Measurements from ENCODE around the gene ST6GAL2.

ST6GAL2 gene, protein sequence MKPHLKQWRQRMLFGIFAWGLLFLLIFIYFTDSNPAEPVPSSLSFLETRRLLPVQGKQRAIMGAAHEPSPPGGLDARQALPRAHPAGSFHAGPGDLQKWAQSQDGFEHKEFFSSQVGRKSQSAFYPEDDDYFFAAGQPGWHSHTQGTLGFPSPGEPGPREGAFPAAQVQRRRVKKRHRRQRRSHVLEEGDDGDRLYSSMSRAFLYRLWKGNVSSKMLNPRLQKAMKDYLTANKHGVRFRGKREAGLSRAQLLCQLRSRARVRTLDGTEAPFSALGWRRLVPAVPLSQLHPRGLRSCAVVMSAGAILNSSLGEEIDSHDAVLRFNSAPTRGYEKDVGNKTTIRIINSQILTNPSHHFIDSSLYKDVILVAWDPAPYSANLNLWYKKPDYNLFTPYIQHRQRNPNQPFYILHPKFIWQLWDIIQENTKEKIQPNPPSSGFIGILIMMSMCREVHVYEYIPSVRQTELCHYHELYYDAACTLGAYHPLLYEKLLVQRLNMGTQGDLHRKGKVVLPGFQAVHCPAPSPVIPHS

DNA sequence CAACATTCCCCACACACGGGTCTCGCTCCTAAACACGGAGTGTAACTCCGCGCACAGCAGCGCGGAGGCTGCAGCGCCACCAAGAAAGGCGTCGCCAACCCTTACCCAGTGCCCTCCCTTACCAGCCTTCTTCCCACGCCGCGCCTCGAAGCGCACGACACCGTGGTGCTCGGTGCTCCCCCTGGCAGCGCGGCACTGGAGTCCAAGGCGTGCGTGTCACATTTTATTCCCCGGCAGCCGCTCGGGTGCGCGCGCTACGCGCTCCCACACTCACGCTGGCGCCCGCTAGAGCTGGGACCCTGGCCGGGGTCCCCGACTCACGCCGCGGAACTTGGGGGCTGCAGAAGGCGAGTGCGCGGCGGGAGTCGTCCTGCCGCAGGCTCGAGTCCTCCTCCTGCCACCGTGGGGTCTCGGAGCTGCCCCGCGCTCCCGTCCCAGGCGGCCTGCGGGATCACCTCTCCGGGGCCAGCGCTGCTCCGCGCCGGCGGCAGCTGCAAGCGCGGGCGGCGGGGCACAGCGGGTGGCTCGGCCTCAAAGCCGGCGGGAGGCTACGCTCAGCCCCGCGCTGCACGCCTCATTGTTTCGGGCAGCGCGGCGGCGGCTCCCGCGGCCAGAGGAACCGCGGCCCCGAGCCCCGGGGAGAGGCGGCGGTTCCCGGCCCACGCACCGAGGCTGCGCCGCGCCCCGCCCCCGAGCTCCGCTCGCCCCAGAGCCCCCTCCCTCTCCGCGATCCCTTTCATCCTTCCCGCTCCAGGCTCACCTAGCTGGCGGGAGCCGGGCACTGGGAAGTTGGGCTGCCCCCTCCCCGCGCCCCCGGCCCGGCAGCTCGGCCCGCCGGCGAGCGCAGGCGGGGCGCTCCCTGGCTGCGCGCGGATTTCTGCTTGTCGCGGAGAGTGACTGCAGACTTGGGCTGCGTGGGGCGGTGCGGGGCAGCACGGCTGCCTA is at the start of gene ST6GAL2:
Gene ST6GAL2 (minus strand): TSS at position 197 of the 945 bp plus-strand sequence. CDS start 42,190 bp downstream, outside the sequence.
- no peak for DNase-seq

DNA sequence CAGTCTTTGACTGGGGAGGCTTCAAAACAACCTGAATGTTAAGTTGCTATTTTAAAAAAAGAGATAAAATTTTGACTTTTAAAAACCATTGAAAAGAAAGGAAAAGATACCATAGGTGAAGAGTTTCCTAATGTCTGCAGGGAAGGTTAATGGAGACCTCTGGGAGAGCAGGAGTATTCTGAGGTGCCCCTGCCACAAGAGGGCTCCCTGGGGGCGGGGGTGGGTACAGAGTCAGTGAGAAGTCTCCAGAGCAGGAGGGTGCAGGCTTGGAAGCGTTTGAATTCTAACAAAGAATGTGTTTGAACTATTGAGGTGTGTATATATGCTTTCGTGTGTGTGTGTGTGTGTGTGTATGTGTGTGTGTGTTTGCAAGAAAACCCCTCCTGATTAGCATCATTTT is 46.7 kb upstream of the ST6GAL2 start:
- DNase-seq: no peak

DNA sequence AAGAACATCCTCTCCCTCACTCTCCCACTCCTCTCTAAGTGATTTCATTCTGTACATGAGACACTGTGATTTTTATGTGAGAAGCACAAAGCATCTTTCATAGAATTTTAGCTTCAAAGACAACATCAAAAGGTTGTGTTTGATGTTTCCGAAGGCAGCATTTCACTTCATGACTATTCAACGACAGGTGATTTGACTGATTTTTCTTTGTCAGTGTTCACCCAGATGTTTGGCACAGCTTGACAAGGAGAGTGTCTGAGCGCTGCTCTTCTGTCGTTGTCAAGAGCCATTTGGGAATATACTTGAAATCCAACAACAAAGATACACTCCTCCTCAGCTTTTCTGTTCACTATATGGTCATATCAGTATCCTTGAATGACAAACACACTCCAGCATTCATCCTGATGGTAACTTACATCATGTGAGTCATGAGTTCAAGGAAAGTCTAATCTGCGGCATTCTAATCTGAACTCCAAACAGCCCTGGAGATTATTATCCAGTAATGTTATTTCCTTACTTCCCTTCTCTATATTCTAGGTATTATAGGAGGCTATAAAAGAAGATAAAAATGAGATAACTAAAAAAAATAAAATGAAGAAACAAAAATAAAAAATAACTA is 45.9 kb upstream of the ST6GAL2 start:
- no peak for DNase-seq

DNA sequence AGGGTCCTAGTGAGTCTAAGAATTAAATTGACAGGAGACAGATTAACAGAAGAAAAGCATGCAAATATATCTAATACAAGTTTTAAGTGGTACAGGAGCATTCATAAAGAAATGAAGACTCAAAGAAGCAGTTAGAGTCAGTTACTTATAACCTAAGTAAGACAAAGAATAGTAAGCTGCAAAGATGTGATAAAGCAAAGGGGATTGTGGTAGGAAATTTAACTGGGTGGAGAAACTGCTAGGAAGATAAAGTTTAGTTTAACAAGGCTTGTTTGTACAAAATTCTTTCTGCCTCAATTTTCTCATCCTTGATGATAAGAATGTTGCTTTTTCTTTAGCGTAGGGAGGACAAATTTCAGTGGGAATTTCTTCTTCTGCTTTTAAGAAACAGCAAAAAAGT is 35.5 kb upstream of the ST6GAL2 start:
- DNase-seq: no peak

DNA sequence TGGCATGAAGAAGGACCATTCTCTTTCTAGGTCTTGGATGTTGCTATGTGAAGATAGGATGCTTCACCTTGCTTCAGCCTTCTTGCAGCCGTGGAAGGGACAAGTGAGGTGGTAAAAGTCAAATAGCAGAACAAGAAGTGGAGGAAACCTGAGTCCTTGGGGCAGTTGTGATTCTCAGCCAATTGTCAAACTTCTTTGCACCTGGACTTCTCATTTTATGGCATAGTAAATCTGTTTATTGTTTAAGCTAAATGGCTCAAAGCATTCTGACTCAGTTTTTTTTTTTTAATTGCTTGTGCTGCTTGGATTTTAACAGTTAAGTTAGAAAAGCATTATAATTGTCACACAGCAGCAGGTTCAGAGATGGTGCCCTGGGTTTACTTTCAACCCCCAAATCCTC is 33.0 kb upstream of the ST6GAL2 start:
- no peak for DNase-seq

DNA sequence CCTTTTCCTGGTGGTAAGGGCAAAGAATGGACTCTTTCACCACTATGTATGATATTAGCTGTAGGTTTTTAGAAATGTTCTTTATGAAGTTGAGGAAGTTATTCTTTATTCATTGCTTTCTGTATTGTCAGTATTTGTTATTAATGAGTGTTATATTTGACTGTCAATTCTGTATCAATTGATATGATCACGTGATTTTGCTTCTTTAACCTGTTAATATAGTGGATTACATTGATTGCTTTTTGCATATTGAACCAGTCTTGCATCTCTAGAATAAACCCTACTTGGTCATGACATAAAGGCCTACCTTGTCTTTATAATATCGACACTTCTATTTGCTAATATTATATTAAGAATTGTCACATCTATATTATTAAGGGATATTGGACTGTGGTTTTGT is 18.3 kb upstream of the ST6GAL2 start:
- DNase-seq: no peak

DNA sequence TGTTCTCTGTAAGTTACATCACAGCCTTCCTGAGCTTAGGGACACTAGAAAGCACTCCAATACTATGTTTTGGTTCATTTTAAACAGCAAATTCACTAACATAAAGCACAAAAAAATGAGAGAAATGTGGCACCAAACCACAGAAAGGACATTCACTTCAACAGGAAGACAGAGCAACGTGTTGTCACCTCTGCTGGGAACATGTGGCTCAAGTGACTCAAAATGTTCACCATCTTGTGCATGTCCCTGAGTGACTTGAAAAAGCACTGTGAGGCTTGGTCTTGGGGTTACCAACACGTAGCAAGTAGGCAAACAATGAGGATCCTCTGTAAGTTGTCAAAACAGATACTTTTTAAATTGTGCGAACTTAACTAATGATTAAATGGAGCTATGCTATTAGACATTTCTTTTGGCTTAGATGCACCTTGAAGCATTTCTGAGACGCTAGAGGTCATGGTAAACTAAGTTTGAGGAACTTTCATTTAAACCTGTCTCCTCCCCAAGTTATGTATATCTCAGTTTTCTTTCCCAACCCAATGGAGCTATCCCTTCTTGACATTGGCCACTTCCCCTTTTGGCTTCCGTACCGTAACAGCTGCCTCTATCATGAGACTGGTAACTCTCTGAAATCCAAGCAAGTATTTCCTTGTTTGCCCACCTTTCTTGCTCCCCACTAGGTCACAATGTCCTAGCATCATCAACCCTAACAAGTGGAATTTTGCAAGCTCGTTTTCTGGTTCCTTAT is 14.0 kb upstream of the ST6GAL2 start:
- DNase-seq: no peak

DNA sequence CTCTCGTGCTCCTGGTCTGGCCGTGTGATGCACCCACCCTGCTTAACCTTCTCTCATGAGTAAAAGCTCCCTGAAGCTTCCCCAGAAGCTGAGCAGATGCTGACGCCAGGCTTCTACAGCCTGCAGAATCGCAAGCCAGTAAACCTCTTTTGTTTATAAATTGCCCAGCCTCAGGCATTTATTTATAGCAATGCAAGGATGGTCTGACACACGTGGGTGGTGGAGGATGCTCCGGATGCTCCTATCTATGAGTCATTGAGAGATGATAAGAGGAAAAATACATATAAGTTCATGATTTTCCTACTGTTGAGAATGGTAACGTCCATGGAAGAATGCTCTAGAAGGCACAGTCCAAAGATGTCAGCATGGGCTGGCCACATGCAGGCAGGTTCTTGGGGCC is 8.6 kb upstream of the ST6GAL2 start:
- DNase-seq: no peak

DNA sequence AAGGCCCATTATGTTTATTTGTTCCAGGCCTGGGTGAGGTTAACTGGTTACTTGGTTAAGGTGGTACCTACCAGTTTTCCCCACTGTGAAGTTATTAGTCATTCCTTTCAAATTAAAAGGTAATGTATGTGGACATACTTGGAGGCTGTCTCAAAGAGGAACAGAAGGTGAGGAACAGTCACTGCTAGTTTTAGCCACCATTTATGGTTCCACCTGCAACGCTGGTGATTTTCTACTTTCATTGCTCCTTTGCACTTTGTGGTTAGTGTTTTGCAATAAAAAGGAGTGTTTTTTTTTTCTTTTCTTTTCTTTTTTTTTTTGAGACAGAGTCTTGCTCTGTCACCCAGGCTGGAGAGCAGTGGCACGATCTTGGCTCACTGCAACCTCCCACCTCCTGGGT is 6.1 kb upstream of the ST6GAL2 start:
- no peak for DNase-seq

DNA sequence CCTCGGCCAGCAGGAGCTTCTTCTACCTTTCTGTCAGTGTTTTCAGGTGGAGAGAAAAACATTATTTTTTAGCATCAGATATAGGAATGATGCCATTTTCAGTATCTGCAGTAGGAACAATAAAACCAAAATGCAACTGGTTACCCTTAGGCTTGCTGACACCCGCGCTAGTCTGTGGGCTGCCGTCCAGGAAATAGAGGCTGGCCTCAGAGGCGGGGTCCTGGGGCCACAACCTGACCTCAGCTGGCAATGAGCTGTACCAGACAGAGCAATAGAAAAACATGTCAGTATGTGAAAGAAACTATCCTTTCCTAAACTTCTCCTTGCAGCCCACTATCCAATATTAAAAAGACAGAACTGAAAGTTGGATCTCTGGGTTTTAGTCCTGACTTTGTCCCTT is 4.6 kb upstream of the ST6GAL2 start:
- no peak for DNase-seq

DNA sequence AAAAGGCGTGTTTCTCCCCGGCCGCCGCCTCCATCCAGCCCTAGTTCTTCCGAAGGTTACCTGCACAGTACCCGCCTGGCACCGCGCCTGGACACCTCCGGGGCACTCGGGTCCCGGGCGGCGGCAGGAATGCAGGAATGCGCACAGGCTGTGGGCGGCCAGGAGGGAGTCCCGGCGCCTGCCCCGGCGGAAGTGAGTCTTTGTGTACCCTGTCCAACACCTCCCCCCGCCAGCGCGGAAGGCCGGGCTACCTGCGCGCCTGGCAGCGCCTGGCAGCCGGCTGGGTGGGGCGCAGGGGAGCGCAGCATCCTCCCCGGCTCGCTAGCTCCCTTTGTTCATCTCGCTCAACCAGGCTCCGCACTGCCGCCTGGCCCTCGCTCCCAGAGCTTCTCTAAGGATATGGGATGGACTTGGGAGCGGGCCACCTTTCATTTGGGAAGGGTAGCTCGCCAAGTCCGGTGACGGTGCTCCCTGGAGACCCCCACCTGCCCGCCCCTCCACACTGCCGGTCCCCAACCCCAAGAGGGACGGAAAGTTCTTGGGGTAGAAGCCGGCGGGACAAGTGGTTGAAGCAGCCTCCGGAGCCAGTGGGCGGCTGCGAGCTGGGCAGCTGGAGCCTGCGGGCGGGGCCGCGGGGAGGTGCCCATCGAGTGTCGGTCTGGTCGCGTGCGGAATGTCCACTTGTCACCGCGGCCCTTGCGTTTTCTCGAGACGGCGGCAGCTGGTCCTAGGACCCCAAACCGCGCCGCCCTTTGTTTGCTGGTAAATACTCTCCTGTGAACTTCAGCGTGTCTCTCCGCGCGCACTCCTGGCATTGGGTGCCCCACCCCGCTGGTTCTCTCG is 1.2 kb upstream of the ST6GAL2 start:
- no peak for DNase-seq

DNA sequence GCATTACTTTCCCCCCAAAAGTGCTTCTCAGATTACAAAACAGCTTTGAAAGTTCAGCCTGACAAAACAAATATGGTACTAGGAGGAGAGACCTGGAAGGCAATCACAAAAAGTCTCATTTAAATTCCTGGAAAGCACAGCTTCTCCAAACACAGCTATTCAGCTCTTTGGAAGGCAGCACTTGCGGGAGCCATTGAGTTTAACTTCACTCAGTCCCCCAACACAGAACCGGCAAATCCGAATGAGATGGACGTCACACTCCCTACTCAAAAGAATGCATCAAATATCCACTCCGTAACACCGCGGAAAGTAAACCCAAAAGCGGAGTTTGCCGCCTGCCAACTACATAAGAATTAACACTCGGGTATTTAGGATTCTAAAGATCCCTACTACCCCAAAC is 638 bp downstream of the ST6GAL2 start:
- no peak for DNase-seq

DNA sequence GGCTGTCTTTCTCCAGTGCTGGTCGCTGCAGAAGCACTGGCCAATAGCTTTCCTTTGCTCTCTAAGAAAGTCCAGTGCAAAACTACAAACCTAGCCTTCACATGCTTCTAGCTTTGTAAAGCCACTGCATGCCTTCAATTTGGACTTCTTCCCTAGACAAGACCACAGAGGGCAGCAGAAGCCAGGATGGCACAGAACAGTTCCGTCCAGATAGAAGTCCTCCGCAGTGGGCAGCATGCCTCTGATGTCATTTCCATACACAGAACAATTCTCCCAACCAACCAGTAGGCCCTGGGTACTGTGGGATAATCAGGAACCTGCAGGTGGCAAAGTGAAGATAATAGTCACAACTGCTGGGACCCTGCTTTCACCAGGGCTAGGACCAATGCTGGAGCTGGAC is 3.3 kb downstream of the ST6GAL2 start:
- no peak for DNase-seq

DNA sequence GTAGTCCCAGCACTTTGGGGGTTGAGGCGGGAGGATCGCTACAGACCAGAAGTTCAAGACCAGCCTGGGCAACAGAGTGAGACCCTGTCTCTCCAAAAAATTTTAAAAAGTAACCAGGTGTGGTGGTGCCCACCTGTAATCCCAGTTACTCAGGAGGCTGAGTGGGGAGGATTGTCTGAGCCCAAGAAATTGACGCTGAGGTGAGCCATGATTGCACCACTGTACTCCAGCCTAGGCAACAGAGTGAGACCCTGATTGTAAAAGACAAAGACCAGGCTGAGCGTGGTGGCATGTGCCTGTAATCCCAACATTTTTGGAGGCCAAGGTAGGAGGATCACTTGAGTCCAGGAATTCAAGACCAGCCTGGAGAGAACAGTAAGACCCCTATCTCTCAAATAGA is 7.8 kb downstream of the ST6GAL2 start:
- no peak for DNase-seq

DNA sequence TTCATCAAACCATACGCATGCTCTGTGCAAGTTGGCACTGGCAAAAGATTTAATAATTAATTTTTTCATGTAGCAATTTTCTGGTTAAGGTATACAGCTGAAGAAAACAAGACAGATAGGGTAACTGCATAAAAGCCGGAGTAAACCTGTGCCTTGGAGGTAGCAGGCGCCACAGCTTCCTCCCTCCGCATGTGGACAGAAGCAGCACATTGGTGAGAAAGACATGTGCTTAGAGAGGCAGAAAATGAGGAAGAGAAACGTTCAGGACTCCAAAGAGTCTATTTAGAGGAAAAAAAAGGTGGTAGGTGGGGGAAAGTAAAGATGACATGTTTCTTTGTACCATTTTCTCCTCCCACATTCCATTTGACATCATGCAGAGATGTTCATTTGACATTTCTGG is 9.3 kb downstream of the ST6GAL2 start:
- no peak for DNase-seq

DNA sequence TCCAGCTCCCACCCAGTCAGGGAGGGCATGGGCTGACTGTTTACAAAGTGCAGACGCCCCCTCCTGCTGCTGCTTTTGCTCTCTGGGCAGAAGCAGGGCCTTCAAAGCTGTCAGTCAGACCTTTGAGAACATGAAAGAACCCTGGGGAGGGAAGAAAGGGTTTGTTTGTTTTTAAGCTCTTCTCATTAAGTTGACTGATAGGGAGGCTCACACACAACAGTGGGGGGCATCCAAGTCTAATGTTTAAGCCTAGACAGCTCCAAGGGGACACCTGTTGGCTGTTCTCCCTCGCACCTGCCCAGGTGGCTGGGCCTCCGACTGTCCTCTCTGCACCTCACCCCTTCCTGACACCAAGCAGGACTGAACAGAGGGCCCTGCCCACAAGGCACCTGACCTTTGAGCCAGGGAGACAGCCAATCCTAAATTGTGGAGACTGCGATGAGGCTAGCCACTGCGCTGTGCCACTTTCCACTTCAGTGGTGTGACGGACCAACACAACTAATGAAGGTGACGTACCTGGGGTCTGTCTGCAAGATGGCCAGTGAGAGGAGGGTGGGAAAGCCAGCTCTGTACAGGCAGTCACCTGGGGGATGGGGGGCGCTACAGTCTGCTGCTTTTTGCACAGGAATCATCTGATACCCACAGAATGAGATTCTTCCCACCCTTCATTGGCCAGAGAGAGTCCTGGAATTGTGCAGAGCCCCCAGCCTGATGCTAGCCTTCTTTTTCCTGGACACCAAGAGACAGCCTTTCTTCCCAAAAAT is 16.3 kb downstream of the ST6GAL2 start:
- no peak for DNase-seq

DNA sequence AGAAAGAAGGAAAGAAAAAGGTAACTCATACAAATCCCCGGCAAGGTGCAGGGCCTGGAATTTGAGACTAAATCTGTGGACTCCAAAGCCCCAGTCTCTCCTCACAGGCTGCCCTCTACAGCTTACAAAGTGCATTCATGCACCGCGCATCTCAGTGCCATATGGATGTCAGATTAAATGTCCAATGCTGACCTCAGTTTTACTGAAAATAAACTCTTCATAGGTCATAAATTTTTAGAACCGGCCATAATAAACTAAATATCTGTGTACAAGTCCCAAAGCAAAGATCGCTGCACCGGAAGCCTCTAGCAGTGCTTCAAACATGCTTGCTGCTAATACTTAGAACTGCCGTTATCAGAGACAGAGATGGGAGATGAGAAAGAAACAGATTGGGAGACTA is 17.7 kb downstream of the ST6GAL2 start:
- no peak for DNase-seq

DNA sequence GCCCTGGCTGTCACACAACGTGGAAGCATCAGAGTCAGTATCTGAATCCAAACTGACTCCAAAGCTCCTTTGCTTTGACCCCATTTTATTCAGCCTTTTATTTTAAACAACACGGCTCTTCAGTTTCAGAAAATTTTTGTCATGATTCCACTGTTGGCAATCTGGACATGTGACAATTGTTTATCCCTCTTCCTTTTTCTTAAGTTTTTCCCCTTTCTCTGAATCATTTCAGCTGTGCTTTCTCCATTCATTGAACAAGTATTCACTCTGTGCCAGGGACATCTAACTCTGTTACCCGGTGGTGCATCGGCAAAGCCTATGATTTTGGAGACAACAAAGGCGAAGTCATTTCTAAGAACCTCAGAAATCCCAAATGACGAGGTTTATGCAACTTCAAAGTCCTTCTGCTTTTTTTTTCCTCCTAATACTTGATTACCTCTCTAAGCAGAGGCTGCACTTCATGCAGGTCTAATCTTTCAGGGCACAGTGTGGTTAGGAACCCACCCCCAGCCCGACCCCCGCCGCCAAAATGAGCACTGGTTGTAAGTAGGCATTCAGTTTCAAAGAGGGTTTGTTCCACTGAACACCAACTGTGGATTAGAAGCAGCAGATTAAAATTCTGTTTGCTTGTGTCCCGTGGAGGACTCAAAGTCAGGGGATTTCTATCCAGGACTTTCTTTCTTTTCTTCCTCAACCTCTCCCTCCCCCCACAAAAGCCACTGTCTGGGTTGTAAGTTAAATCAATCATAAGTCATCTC is 18.6 kb downstream of the ST6GAL2 start:
- no peak for DNase-seq

DNA sequence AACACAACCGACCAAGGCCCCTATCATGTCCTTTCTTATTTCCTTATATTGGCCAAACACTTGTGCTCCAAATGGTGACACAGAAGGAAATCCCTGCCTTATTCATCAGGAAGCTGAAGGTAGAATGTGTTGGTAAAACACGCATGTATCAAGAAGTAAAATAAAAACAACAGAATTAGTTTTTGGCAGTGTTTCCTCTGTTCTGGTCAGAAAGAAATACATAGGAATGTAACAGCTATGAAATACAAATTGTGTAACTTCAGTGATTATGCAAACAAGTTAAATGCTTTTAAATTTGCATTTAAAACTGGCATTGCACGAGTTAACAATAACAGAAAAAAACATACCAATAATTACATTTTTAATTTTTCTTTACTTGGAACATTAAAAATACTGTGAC is 19.3 kb downstream of the ST6GAL2 start:
- no peak for DNase-seq

DNA sequence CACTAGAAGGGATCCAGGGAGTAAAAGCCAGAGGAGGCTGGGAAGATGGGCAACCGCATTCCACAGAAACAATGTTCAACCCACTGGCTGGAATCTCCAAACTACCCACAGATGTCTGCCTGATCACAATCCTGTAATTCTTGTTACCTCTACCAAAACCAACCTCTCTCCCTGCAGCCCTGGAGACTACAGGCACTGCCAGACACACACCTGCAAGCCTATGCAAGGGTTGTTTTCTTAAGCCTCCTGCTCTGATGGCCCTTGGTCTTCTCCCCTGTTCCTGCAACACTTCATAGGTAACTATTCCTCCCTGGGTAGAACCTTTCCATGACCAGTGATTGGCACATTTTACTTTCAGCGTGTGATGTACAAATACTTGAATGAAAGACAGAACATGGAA is 21.9 kb downstream of the ST6GAL2 start:
- DNase-seq: no peak

Measured in activated CD4-positive, alpha-beta T cell treated with anti-CD3 and anti-CD28 coated beads for 48 hours (primary cell).